ENCODE results near the gene EBP.

- no peak for TF ChIP-seq CTCF (IDR thresholded peaks at IDR 0.05; ENCODE audit: insufficient read depth, low read depth, low read length)
- no peak for TF ChIP-seq EZH2 (IDR thresholded peaks at IDR 0.05; ENCODE audit: insufficient read depth, low read length)
Measured at GRCh38 chrX:48523682-48524081, 2.1 kb downstream of the EBP start.
